Tibial artery (tissue), 4 donors: Measurements from ENCODE around the gene FRRS1.
A peak's percentile ranks its signal among the peaks of the same experiment; 100 is the strongest.

Experiments
- DNase-seq, 2 donors: peaks; one replicate each; pipeline ENCODE4 v3.0.0-alpha.2; 2019
- H3K27ac ChIP-seq, 2 donors: fragments of 200-600 bp; sonication (generic) in 1 of 2; 1 replicate in 1 of 2; 2 replicates in 1 of 2; pipeline ENCODE4 v1.5.1; 2018 to 2019; ENCODE audit warnings: mild to moderate bottlenecking in 1 of 2
- H3K27me3 ChIP-seq, 2 donors: fragments of 200-600 bp; sonication (generic) in 1 of 2; one replicate each; pipeline versions ENCODE4 v1.5.1 to v1.6.0; 2016 to 2019
- H3K36me3 ChIP-seq, 3 donors: fragments of 200-600 bp; sonication (generic) in 2 of 3; one replicate each; pipeline ENCODE4 v1.5.1; 2016 to 2019; ENCODE audit warnings: mild to moderate bottlenecking in 2 of 3
- H3K4me1 ChIP-seq, 4 donors: fragments of 200-600 bp; sonication (generic) in 2 of 4; 1 replicate in 3 of 4; 2 replicates in 1 of 4; pipeline ENCODE4 v1.5.1; 2016 to 2019
- H3K4me3 ChIP-seq, 2 donors: fragments of 200-600 bp; sonication (generic) in 1 of 2; 1 replicate in 1 of 2; 2 replicates in 1 of 2; pipeline ENCODE4 v1.5.1; 2018 to 2019; ENCODE audit warnings: mild to moderate bottlenecking in 2 of 2
- H3K9me3 ChIP-seq, 3 donors: fragments of 200-600 bp; sonication (generic) in 1 of 3; one replicate each; pipeline ENCODE4 v1.5.1; 2016 to 2019
- CTCF ChIP-seq, 2 experiments: fragments of 200-600 bp in 1 of 2; fragments of 450-650 bp in 1 of 2; IDR thresholded peaks; one replicate each; pipeline ENCODE4 v1.5.1; 2017 to 2019; ENCODE audit warnings: antibody characterized with exemption in 2 of 2, mild to moderate bottlenecking in 1 of 2, moderate library complexity in 1 of 2
- intact Hi-C: fragments of 100-400 bp; cut with DNase I; formaldehyde crosslinking; loops from one replicate; pipeline ENCODE4 v1.15.0; 2023; ENCODE audit warnings: low total_unique reads

Gene FRRS1

DNA sequence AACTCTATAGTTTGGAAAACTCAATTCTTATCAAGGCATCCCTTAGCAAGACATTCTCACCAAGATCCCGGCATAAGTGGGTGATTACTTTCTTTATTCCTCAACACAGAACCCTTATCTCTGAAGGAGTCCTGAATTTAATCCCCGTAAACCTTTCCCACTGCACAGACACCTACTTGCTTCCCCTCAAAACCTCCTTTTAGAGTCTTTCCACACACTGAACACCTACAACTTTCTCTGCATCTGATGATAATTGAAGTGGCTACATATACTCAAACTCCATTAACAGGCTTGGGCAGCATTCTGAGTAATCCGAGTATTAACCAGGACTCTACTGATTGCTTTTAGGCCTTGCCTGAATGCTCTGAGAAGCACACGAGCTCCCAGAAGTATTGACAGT lies 97.1 kb downstream of the FRRS1 start:
- no peaks in the 10 kb centered on the region for H3K27me3 ChIP-seq
- H3K4me1 ChIP-seq: peaks cover 0 to 8% (median 0%) of the 10 kb centered on the region in 4 donors
- no peak overlapping the region for H3K27ac ChIP-seq
- intact Hi-C loops: no loop called here
- no peaks in the 10 kb centered on the region for H3K9me3 ChIP-seq
- no peaks in the 10 kb centered on the region for H3K36me3 ChIP-seq
- TF ChIP-seq CTCF (IDR thresholded peaks at IDR 0.05): no peak
- no peak for DNase-seq
- H3K4me3 ChIP-seq: no peak overlapping the region

GRCh38 chr1:99665212-99665611 lies 101.2 kb downstream of the FRRS1 start:
- Histone ChIP-seq H3K9me3 (no peaks in the 10 kb centered on the region), H3K27me3 (no peaks in the 10 kb centered on the region), H3K4me3 (no peak overlapping the region), H3K36me3 (no peaks in the 10 kb centered on the region), H3K27ac (no peak overlapping the region), H3K4me1 (peaks cover 0 to 6% (median 2%) of the 10 kb centered on the region in 4 donors)
- intact Hi-C loops: no loop called here
- no peak for TF ChIP-seq CTCF (IDR thresholded peaks at IDR 0.05)
- DNase-seq: no peak

GRCh38 chr1:99663501-99663900 lies 102.9 kb downstream of the FRRS1 start:
- intact Hi-C loops: no loop called here
- Histone ChIP-seq H3K27ac (no peak overlapping the region), H3K4me1 (peaks cover 0 to 6% (median 2%) of the 10 kb centered on the region in 4 donors), H3K36me3 (no peaks in the 10 kb centered on the region), H3K27me3 (no peaks in the 10 kb centered on the region), H3K9me3 (no peaks in the 10 kb centered on the region), H3K4me3 (no peak overlapping the region)
- no peak for DNase-seq
- no peak for TF ChIP-seq CTCF (IDR thresholded peaks at IDR 0.05)

GRCh38 chr1:99662539-99663080 lies 103.8 kb downstream of the FRRS1 start:
- peak; percentile 89 to 91 for DNase-seq
- Histone ChIP-seq H3K9me3 (no peaks in the 10 kb centered on the region), H3K27ac (peak overlapping the region in 1 of 2 donors; percentile 44), H3K4me1 (peaks cover 0 to 6% (median 2%) of the 10 kb centered on the region in 4 donors), H3K4me3 (no peak overlapping the region), H3K36me3 (no peaks in the 10 kb centered on the region), H3K27me3 (no peaks in the 10 kb centered on the region)
- intact Hi-C loops: no loop called here
- TF ChIP-seq CTCF (IDR thresholded peaks at IDR 0.05): no peak

DNA sequence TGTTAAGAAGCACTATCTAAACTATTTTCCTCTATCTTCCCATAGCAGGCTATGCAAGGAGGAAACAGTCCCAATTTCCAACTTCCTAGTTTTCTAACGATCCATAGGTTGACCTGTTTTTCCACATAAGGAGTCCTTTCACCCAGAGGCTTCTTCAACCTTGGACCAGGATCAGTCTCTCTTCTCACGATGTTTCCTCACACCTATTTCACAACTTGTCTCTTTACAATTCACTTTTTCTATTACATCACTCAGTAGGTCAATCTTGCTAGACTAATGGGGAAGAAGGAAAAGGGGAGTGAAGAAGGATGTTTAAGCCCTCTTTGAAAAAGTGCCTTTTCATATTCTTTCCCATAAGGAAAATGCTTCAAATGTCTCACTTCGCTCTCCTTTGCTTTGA lies 104.7 kb downstream of the FRRS1 start:
- peak overlapping the region in 1 of 2 donors; percentile 44 for H3K27ac ChIP-seq

More for the DNA sequence above, 104.7 kb downstream of the FRRS1 start:
- no peak for DNase-seq
- H3K27me3 ChIP-seq: no peaks in the 10 kb centered on the region
- intact Hi-C loops: no loop called here
- H3K9me3 ChIP-seq: no peaks in the 10 kb centered on the region
- no peak overlapping the region for H3K4me3 ChIP-seq
- TF ChIP-seq CTCF (IDR thresholded peaks at IDR 0.05): no peak
- no peaks in the 10 kb centered on the region for H3K36me3 ChIP-seq
- H3K4me1 ChIP-seq: peaks cover 0 to 6% (median 2%) of the 10 kb centered on the region in 4 donors
